HG03025 (cell line): ENCODE results near the gene PPIP5K1.
"Not testable (repeated sequence)": the region's sequence is repeated elsewhere in the genome, so short reads cannot be mapped to it uniquely, and the experiment has no call there.

ENCODE experiments used
- ATAC-seq: cut with Tn5 transposase; IDR thresholded peaks from one replicate; pipeline ENCODE4 v1.9.1; 2021; ENCODE audit warnings: mild to moderate bottlenecking, moderate library complexity; ENCODE audit not compliant: unreplicated experiment, low FRiP score

Gene PPIP5K1

DNA sequence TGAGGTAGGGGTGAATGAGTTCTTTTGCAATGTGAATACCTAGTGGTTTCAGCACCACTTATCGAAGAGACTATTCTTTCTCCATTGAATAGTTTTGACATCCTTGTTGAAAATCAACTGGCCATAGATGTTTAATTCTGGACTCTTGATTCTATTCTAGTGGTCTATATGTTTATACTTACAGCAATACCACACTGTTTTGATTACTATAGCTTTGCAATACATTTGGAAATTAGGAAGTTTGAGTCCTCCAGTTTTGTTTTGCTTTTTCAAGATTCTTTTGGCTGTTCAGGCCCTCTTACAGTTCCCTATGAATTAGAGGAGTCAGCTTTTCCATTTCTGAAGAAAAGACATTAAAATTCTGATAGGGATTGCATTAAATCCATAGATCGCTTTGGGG, 42.5 kb downstream of the PPIP5K1 start:
- no peak for ATAC-seq

DNA sequence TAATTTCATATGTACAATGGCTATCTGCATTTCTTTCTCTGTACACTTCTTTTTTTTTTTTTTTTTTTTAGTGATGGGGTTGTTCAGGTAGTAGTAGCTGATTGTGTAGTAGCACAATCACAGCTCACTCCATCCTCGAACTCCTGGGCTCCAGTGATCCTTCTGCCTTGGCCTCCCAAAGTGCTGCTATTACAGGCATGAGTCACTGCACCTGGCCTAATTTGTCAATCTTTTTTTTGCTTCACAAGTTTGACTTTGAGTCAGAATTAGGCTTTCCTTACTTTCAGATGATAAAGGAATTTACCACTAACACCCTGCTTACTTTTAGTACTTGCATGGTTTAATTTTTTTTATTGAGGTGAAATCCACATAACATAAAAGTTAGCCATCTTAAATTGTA, 44.6 kb downstream of the PPIP5K1 start:
- ATAC-seq, result no peak

DNA sequence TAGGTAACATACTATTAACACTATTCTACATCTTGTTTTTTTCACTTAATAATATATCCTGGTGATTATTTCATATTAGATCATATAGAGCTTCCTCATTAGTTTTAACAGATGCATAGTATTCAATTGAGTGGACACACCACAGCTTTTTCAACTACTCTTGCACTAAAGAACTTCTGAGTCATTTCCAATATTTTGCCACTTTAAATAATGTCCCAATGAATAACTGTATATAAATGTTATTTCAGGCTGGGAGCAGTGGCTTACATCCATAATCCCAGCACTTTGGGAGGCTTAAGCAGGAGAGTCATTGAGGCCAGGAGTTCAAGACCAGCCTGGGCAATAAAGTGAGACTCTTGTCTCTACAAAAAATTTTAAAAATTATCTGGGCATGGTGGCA, 45.7 kb downstream of the PPIP5K1 start:
- ATAC-seq, result no peak

DNA sequence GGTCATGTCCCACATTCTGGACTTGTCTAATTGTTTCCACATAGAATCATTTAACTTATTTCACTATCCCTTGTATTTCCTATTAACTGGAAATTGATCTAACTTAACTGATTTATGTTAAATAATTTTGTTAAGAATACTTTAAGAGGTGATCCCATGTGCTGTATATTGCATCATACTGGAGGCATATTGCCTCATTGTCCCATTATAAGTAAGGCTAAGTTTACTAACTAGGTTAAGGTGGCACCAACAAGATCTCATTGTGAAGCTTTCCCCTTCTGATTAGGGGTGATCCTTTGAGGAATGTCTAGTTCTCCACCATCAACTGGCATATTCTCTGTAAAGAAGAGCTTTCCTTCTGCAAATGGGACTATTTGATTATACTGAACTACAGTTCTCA, 48.2 kb downstream of the PPIP5K1 start:
- no peak for ATAC-seq

DNA sequence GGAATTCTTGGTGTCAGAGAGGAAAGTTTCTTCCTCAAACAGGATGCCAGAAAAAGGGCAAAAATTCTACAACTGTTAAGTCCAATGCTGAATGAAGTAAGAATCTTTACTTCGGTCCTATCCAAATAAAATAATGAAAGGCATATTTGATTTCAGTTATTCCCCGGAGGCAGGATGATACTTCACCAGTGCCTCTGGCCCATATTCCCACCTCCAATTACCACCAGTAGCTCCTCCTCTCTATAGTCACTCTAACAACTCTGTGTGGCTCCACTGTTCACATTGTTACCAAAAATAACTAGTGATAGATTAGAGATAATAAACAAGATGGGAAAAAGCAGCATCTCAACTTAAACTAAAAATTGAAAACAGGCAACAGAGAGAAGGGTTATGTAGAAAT, 51.9 kb downstream of the PPIP5K1 start:
- ATAC-seq, result no peak

DNA sequence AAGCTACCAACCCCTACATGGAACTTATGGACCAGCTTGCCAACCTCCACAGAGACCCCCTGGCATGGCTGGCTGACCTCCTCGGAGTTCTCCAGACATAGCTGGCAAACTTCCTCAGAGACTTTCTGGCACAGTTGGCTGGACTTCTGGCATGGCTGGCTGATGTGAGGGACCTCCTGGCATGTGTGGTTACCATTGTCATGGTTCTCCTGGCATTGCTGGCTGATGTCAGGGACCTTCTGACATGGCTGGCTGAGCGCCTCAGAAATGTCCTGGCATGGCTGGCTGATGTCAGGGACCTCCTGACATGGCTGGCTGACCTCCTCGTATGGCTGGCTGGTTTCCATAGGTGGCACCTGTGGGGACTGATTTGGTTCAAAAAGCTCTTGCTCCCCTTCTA, 55.1 kb downstream of the PPIP5K1 start:
- ATAC-seq, result no peak

DNA sequence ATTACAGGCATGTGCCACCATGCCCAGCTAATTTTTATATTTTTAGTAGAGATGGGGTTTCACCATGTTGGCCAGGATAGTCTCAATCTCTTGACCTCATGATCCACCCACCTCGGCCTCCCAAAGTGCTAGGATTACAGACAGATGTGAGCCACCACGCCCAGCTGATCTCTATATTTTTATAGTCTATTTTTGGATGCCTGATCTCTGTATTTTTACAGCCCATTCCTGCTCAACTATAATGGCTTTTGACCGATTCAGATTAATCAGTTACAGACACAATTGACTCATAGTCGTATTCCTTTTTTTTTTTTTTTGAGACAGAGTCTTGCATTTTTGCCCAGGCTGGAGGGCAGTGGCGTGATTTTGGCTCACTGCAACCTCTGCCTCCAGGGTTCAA, 57.2 kb downstream of the PPIP5K1 start:
- not testable (repeated sequence) for ATAC-seq

DNA sequence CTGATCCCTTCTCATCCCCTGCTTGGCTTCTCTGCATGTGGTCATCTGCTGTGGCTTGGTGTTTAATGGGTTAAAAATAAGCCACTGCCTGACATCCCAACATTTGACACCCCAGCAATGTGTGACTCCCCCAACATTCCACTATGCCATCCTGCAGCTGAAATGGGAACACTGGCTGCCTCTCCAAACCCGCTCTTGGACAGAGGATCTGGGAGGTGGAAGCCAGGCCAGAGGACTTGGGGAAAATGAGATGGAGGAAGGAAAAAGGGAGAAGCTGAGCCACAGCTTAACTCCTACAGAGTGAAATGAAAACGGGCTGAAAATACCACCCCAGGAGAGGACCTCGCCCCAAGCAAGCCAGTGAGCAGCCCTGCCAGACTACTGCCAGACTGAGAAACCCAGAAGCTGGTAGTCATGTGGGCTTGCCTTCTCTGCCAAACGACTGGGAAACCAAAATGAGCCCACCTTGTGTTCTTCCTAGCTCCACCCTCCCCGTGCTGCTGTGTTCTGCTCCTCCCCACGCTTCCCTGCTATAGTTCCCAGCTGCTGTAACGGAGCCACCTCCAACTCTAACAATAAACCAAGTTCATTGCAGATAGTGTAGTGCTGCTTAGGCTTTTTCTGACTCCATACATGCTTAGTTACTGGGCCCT, 58.9 kb downstream of the PPIP5K1 start:
- no peak for ATAC-seq

DNA sequence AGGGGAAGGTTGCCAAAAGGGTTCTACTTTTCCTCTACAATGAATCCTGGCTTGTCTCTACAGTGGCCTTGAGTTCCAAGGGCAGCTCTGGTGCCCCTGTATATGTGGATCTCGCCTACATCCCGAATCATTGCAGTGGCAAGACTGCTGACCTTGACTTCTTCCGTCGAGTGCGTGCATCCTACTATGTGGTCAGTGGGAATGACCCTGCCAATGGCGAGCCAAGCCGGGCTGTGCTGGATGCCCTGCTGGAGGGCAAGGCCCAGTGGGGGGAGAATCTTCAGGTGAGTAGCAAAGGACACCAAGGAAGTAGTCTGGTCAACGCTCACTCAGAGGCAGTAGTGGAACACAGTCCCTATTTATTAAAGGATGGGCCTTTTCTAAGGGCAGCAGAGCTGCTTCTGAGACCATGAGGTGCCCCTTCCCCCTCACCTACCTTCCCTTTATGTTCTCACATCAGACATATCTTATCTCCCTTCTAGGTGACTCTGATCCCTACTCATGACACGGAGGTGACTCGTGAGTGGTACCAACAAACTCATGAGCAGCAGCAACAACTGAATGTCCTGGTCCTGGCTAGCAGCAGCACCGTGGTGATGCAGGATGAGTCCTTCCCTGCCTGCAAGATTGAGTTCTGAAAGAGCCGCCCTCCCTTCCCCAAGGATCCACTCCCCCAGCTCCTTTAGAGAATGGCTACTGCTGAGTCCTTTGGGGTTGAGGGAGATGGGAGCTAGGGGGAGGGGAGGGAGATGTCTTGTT, 60.2 kb downstream of the PPIP5K1 start:
- ATAC-seq, result no peak

DNA sequence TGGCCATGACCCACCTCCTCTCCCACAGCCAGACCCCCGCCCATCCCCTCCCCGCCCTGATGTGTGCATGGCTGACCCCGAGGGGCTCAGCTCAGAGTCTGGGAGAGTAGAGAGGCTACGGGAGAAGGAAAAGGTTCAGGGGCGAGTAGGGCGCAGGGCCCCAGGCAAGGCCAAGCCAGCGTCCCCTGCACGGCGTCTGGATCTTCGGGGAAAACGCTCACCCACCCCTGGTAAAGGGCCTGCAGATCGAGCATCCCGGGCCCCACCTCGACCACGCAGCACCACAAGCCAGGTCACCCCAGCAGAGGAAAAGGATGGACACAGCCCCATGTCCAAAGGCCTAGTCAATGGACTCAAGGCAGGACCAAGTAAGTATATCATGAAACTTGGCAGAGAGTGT, 60.9 kb downstream of the PPIP5K1 start:
- ATAC-seq, result no peak

DNA sequence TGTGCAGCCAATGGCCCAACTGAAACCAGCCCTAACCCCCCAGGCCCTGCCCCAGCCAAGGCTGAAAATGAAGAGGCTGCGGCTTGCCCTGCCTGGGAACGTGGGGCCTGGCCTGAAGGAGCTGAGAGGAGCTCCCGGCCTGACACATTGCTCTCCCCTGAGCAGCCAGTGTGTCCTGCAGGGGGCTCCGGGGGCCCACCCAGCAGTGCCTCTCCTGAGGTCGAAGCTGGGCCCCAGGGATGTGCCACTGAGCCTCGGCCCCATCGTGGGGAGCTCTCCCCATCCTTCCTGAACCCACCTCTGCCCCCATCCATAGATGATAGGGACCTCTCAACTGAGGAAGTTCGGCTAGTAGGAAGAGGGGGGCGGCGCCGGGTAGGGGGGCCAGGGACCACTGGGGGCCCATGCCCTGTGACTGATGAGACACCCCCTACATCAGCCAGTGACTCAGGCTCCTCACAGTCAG, 61.4 kb downstream of the PPIP5K1 start:
- no peak for ATAC-seq

DNA sequence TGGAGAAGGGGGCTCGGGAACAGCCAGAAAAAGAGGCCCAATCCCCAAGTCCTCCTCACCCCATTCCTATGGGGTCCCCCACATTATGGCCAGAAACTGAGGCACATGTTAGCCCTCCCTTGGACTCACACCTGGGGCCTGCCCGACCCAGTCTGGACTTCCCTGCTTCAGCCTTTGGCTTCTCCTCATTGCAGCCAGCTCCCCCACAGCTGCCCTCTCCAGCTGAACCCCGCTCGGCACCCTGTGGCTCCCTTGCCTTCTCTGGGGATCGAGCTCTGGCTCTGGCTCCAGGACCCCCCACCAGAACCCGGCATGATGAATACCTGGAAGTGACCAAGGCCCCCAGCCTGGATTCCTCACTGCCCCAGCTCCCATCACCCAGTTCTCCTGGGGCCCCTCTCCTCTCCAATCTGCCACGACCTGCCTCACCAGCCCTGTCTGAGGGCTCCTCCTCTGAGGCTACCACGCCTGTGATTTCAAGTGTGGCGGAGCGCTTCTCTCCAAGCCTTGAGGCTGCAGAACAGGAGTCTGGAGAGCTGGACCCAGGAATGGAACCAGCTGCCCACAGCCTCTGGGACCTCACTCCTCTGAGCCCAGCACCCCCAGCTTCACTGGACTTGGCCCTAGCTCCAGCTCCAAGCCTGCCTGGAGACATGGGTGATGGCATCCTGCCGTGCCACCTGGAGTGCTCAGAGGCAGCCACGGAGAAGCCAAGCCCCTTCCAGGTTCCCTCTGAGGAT, 62.0 kb downstream of the PPIP5K1 start:
- ATAC-seq, result no peak

DNA sequence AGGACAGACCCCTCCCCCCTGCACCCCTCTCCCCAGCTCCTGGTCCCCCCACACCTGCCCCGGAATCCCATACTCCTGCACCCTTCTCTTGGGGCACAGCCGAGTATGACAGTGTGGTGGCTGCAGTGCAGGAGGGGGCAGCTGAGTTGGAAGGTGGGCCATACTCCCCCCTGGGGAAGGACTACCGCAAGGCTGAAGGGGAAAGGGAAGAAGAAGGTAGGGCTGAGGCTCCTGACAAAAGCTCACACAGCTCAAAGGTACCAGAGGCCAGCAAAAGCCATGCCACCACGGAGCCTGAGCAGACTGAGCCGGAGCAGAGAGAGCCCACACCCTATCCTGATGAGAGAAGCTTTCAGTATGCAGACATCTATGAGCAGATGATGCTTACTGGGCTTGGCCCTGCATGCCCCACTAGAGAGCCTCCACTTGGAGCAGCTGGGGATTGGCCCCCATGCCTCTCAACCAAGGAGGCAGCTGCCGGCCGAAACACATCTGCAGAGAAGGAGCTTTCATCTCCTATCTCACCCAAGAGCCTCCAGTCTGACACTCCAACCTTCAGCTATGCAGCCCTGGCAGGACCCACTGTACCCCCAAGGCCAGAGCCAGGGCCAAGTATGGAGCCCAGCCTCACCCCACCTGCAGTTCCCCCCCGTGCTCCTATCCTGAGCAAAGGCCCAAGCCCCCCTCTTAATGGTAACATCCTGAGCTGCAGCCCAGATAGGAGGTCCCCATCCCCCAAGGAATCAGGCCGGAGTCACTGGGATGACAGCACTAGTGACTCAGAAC, 62.8 kb downstream of the PPIP5K1 start:
- no peak for ATAC-seq

DNA sequence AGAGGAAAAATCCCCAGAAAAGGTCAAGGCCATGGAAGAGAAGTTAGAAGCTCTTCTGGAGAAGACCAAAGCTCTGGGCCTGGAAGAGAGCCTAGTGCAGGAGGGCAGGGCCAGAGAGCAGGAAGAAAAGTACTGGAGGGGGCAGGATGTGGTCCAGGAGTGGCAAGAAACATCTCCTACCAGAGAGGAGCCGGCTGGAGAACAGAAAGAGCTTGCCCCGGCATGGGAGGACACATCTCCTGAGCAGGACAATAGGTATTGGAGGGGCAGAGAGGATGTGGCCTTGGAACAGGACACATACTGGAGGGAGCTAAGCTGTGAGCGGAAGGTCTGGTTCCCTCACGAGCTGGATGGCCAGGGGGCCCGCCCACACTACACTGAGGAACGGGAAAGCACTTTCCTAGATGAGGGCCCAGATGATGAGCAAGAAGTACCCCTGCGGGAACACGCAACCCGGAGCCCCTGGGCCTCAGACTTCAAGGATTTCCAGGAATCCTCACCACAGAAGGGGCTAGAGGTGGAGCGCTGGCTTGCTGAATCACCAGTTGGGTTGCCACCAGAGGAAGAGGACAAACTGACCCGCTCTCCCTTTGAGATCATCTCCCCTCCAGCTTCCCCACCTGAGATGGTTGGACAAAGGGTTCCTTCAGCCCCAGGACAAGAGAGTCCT, 63.6 kb downstream of the PPIP5K1 start:
- no peak for ATAC-seq

DNA sequence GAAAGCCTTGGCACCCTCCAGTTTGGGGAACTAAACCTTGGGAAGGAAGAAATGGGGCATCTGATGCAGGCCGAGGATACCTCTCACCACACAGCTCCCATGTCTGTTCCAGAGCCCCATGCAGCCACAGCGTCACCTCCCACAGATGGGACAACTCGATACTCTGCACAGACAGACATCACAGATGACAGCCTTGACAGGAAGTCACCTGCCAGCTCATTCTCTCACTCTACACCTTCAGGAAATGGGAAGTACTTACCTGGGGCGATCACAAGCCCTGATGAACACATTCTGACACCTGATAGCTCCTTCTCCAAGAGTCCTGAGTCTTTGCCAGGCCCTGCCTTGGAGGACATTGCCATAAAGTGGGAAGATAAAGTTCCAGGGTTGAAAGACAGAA, 64.9 kb downstream of the PPIP5K1 start:
- no peak for ATAC-seq

DNA sequence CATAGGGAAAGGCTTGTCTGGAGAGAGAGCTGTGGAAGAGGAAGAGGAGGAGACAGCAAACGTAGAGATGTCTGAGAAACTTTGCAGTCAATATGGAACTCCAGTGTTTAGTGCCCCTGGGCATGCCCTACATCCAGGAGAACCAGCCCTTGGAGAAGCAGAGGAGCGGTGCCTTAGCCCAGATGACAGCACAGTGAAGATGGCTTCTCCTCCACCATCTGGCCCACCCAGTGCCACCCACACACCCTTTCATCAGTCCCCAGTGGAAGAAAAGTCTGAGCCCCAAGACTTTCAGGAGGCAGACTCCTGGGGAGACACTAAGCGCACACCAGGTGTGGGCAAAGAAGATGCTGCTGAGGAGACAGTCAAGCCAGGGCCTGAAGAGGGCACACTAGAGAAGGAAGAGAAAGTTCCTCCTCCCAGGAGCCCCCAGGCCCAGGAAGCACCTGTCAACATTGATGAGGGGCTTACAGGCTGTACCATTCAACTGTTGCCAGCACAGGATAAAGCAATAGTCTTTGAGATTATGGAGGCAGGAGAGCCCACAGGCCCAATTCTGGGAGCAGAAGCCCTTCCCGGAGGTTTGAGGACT, 65.7 kb downstream of the PPIP5K1 start:
- ATAC-seq, result no peak

DNA sequence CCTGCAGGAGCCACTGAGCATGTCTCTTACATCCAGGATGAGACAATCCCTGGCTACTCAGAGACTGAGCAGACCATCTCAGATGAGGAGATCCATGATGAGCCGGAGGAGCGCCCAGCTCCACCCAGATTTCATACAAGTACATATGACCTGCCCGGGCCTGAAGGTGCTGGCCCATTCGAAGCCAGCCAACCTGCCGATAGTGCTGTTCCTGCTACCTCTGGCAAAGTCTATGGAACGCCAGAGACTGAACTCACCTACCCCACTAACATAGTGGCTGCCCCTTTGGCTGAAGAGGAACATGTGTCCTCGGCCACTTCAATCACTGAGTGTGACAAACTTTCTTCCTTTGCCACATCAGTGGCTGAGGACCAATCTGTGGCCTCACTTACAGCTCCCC, 66.4 kb downstream of the PPIP5K1 start:
- ATAC-seq, result no peak

DNA sequence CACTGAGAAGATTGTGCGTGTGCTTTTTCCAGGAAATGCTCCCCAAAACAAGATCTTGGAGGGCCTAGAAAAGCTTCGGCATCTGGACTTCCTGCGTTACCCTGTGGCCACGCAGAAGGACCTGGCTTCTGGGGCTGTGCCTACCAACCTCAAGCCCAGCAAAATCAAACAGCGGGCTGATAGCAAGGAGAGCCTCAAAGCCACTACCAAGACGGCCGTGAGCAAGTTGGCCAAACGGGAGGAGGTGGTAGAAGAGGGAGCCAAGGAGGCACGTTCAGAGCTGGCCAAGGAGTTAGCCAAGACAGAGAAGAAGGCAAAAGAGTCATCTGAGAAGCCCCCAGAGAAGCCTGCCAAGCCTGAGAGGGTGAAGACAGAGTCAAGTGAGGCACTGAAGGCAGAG, 67.8 kb downstream of the PPIP5K1 start:
- ATAC-seq, result no peak

DNA sequence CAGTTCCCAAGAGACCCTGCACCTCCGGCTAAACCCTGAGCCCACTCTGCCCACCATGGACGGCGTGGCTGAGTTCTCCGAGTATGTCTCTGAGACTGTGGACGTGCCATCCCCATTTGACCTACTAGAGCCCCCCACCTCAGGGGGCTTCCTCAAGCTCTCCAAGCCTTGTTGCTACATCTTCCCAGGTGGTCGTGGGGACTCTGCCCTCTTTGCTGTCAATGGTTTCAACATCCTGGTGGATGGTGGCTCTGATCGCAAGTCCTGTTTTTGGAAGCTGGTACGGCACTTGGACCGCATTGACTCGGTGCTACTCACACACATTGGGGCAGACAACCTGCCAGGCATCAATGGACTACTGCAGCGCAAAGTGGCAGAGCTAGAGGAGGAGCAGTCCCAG, 68.6 kb downstream of the PPIP5K1 start:
- no peak for ATAC-seq

DNA sequence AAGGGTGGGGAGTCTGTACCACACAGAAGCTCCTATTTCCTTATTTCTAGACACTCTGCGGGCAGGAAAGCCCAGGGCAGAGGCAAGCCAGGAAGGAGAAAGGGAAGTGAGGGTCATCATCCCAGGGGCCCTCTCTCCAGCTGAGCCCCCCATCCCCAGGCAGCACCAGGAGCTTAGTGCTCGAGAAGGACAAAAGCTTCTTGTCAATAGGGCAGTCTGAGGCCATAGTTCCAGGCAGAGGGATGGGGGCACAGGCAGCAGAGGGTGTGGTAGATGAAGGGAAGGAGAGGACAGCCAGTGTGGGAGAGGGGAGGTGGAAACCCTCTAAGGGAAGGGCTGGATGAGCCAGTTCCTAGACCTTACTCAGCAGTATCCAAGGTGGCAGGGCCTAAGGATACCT, 69.9 kb downstream of the PPIP5K1 start:
- no peak for ATAC-seq
